Right hindlimb (tissue), 1 donor: ENCODE measurements around the gene ZNF416.

ENCODE experiments used
- DNase-seq: peaks from one replicate; pipeline ENCODE4 v3.0.0-alpha.2; 2018

The ZNF416 gene

DNA sequence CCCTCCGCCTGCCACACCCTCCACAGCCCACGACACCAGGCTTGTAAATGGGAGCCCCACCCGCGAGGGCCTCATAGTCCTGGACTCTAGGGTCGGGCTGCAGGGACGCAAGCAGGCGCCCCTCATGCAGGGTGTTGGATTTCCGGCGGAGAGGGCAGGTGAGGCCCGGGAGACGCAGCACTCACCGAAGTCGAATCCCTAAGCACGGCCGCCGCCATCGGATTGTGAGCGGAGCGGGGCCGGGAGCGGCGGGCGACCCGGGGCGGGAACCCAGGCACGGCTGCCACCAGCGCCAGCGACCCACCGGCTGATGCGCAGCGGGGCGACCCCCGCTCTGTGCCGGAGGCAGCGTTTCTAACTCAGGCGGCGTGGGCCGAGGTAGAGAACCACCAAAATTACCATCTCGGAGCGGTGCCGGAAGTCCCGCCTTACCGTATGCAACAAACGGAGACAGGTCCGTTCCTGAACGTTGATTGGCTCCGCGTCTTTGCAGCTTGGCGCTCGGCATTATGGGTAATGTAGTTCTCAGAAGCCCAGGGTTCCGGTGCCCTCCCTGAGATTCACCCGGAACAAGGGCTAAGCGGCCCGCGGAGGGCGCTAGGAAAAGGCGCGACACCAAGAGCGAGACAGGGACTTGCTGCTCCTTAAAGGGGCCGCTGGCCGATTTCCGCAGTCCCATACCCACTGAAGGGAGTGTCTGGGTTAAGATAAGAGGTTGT lies at the start of gene ZNF416:
Gene ZNF416 (minus strand): TSS at position 425 of the 719 bp plus-strand sequence. CDS start 207 bp downstream, at position 218.
- DNase-seq = peak; percentile 97

DNA sequence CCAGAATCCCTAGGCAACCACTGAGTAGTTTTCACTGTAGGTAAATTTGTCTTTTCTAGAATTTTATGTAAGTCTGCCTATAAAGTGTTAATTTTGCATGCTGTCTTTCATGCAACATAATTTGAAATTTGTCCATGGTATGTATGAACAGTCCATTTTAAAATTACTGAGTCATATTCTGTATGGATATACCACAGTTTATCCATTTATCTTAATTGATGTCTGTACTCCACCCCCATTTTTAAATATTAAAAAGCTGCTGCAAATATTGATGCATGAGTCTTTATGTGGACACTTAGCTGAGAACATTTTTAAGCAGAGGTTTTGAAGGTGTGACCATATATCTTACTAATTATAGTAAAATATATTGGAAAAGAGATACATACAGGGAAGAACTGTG lies 44.4 kb upstream of the ZNF416 start:
- DNase-seq = no peak

GRCh38 chr19:57620673-57621348 lies 42.1 kb upstream of the ZNF416 start:
- DNase-seq = no peak

DNA sequence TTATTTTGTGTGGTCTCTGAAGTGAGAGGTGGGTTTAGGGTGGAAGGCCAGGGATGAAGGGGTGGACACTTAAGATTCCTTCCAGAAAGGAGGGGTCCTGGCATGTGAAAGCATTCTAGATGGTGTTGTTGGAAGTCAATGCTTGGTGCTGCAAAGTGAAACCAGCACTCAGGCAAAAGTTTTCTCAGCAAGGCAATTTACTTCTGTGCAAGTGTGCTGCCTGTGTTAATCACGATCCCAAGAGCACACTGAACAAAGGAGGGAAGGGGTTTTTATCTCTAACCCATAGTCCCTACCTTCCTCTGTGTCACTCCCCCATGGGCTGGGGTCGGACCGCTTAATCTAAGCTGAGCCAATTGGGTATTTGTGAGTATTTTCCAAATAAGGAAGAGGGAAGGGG lies 36.6 kb upstream of the ZNF416 start:
- DNase-seq = no peak

DNA sequence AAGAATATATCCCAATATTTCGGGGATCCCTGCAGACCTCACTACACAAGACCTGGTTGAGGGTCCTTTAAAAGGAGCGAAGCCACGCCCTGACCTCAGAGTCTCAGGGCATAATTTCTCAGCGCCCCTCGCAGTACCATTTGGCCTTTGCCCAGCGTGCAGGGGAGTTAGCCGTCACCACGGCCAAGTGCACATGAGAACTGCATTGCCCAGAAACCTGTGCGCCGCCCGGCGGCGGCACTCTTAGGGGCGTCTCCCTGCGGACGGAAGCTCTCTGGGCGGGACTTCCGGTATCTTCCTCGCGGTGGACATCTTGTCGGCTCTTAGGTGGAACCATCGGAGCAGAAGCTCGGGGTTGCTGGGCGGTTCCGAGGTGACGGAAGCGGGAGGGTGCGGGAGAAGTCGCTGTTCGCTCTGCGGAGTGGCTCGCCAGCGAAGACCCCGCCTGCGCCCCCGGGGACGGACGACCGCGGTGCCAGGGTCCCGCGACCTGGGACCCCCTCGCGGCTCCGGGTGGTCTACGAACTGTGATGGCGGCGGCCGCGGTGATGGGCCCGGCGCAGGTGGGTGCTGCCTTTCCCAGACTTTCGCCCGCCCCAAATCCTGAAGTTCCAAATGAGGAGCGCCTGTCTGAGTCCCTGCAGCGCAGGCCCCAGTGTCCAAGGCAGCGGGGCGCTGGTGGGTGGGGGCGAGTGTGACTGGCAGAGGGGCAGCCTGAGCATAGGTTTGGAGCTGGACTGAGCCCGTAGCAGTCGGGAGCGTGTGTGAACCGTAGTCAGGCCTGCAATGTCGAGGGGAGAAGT lies 35.4 kb upstream of the ZNF416 start, which contains the start of gene ZNF134:
Gene ZNF134 (plus strand): TSS at position 302 of the 803 bp plus-strand sequence. CDS start 5,227 bp downstream, outside the sequence.
- peak; percentile 95 for DNase-seq

DNA sequence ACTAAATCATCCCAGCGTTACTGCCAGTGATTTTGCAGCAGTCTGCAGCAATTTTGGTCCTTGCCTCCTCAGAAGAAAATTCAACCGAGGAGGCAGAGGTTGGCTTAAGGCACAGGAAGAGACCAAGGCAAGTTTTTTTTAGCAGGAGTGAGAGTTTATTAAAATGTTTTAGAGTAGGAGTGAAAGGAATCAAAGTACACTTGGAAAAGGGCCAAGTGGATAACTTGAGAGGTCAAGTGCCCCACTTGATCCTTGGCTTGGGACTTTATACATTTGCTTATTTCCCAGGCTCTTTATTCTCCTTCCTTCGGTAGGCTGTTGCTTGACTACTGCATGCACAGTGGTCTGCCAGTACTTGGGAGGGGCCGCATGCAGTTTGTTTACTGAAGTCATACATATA lies 32.4 kb upstream of the ZNF416 start:
- DNase-seq = no peak

- no peak for DNase-seq
Measured at GRCh38 chr19:57606931-57607330, 28.2 kb upstream of the ZNF416 start.

GRCh38 chr19:57599761-57600383 lies 21.2 kb upstream of the ZNF416 start, which contains the start of gene ZNF530:
Gene ZNF530, plus strand, starts transcription at chr19:57599885. Its CDS starts 4,461 bp downstream, at chr19:57604346.
- DNase-seq = peak; percentile 94

DNA sequence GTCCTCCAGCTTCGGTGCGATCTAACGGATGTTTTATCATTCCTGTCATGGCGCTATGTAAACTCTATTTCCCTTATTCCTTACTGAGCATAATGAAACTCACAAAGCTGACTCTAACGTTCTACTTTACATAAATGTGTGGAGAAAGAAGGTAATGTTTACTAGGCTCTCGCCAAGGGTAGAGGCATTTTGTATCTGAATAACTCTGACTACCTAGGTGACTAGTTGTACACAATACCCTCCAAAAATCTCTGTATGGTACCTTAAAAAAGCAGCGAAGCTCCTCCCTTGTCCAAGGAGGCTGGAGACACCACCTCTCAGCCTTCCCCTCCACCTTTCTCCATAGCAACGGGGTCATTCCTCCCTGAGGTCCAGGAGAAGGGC lies 20.7 kb upstream of the ZNF416 start:
- DNase-seq = no peak

DNA sequence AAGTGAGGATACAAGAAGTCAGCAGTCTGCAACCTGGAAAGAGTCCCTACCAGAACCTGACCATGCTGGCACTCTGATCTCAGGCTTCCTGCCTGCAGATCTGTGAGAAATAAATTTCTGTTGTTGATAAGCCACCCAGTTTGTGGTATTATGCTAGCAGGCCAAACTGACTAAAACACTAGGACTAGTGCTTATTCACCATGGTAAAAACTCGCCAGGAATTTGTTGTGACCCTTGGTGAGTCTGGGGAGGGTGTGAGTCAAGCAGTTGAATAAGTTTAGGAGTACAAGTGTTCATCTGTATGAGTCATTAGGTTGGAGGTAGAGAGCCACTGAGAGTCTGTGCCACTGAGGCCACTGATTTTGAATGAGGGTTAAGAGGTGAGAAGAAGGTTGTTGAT lies 8.8 kb upstream of the ZNF416 start:
- no peak for DNase-seq

DNA sequence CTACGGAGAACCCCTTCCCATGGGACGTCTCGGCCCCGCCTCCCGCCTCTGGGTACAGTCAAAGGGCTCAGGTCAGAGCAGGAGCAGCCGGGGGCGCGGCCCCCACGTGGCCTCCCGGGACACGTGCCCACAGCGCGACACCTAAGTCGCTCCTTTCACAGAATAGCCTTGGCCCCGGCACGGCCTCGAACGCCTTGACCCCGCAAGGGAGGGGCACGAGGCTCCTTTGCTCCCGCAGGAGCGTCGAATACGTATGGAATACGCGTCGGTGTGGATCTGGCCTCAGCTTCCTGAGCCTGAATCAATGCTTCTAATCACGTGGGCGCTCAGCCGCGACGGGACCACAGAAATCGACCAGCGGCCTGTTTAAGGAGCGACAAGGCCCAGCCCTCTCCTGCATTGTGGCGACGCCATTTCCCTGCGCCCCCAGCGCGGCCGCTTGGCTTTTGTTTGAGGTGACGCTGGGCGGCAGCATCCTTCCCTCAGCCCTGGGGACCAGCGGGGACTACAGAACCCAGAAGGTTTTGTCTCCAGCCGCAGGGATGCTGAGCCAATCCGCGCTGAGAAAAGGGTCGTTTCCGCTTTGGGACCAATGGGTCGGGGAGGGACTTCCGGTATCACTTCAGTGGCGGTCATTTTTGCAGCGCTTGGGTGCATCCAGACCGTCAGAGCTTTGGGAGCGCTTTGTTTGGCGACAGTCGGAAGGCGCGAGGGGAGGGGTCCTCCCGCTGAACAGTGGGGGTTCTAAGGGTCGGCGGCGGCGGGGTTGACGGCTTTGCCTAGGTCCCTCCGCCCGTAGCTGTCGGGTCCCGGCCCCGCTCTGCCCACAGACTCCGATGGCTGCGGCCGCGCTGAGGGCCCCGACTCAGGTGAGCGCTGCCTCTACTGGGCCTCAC lies 5.1 kb upstream of the ZNF416 start, which contains the start of gene ZIK1:
Gene ZIK1 (plus strand): TSS at position 625 of the 896 bp plus-strand sequence. CDS start 212 bp downstream, at position 837.
- peak; percentile 95 for DNase-seq

DNA sequence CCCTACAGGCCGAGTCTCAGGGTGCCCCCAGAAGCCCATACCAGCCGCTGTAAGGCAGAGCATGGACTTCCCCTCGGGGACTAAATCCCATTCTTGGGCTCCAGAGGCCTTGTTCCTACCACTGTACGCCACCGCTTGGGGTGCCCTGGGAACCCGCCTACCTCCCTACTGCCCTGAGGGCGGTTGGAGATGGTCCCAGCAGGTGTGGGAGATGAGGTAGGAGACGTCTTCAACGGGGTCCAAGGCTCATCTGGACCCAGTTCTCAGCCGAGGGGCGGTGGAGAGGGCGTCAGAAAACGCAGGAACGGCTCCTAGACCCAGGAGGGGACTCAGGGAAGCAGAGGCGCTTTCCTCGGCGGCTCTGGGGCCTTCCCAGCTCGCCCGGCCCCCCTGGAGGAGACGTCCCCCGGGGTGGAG lies 4.4 kb upstream of the ZNF416 start:
- no peak for DNase-seq

- DNase-seq = no peak
Measured at GRCh38 chr19:57576661-57577060, 2.0 kb downstream of the ZNF416 start.

DNA sequence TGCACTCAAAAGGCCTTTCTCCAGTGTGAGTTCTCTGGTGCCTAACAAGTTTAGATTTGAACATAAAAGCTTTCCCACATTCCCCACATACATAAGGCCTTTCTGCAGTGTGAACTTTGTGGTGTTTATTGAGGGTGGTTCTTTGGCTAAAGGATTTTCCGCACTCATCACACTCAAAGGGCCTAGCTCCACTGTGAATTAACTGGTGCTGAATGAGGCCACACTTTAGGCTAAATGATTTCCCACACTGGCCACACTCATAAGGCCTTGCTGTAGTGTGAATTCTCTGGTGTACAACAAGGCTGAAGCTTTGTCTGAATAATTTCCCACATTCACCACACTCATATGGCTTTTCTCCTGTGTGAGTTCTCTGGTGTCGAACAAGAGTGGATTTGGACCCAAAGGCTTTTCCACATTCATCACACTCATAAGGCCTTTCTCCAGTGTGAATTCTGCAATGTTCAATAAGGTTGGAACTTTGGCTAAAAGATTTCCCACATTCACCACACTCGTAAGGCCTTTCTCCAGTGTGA lies 6.2 kb downstream of the ZNF416 start:
- DNase-seq = no peak

DNA sequence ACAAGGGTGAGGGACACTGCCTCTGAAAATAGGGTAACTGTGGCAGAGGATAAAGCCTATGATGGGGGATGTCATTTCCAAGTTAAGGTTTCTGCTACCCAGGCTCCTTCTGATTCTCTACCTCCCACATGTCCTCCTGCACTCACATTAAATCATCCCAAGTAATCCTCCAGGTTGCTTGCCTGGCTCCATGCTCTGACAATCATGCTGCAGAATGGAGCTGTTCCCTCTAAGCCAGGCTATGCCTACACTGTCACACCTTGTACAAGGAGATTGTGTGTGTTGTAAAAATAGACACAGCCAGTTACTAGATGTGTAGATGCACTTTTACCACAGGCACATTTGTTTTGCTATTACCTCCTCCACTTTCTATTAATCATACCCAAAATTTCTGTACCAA lies 8.0 kb downstream of the ZNF416 start:
- DNase-seq = no peak

DNA sequence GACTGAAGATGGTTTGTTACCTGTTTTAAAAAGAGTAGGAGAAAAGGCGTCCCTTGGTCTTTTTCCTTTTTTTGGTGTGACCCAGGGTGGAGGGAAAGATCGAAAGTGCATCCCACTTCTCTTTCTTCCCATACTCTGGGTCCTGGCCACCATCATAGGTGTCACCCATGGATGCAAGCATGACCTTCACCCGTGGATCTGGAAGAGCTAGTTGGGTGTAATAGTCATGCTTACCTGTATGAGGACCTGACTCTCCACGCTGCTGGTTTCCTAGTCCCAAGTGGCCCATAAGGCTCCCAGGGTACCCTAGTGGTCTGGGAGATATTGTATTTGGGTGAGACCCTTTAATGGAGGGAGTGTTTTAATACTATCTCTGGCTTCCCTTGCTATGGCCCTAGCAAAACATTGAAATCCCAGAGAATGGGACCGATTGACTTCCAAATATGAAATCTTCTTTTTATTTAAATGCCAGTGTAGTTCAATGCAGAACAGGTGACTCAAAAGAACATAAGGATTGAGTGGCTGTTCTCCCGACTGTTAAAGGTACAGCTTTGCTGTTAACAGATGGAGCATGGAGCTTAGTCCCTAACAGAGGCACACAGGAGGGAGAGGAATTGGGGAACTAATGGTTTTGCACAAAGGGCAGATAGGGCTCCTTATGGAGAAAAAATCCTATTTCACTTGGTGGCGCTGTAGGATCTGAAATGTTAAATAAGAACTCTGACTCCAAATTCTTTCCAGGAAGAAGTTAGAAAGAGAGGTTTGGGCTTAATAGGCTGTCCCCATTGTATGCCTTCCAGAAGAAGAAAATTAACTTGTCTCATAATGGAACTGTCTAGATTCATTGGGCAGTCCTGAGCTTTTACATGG lies 12.1 kb downstream of the ZNF416 start:
- no peak for DNase-seq

- DNase-seq = no peak
Measured at GRCh38 chr19:57563547-57563946, 15.2 kb downstream of the ZNF416 start.

DNA sequence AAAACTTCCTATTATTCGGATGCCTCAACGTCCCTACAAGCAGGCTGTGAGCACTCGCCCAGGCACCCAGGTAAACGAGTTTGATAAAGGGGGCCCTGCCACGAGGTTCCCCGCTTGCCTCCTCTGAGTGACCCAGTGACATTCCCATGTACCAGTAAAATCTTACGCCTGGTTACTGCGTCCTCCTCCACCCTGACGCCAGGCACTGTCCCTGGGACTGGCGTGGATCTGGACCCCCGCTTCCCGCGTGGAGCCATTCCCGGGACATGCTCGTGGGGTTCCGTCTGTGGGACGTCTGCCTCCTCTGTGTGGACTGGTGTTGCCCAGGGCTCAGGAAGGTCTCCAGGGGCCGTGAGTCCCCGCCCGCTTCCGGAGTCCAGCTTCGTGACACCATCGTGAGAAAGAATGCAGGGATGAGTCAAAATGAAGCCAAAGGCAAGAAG lies 18.6 kb downstream of the ZNF416 start:
- peak; percentile 30 for DNase-seq

- peak; percentile 94 for DNase-seq
Measured at GRCh38 chr19:57559404-57560025, 19.2 kb downstream of the ZNF416 start, which contains the start of gene ZNF550. Gene ZNF550, minus strand, starts transcription at chr19:57559863. Its CDS starts 181 bp downstream, at chr19:57559682.

GRCh38 chr19:57559008-57559403 lies 19.7 kb downstream of the ZNF416 start:
- DNase-seq = peak; percentile 25
